HG03095 (cell line): ENCODE measurements around the gene HHIP.

Experiments used
- ATAC-seq: cut with Tn5 transposase; IDR thresholded peaks from one replicate; pipeline ENCODE4 v1.9.1; 2021; ENCODE audit warnings: moderate library complexity; ENCODE audit not compliant: unreplicated experiment

The HHIP gene, protein sequence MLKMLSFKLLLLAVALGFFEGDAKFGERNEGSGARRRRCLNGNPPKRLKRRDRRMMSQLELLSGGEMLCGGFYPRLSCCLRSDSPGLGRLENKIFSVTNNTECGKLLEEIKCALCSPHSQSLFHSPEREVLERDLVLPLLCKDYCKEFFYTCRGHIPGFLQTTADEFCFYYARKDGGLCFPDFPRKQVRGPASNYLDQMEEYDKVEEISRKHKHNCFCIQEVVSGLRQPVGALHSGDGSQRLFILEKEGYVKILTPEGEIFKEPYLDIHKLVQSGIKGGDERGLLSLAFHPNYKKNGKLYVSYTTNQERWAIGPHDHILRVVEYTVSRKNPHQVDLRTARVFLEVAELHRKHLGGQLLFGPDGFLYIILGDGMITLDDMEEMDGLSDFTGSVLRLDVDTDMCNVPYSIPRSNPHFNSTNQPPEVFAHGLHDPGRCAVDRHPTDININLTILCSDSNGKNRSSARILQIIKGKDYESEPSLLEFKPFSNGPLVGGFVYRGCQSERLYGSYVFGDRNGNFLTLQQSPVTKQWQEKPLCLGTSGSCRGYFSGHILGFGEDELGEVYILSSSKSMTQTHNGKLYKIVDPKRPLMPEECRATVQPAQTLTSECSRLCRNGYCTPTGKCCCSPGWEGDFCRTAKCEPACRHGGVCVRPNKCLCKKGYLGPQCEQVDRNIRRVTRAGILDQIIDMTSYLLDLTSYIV

DNA sequence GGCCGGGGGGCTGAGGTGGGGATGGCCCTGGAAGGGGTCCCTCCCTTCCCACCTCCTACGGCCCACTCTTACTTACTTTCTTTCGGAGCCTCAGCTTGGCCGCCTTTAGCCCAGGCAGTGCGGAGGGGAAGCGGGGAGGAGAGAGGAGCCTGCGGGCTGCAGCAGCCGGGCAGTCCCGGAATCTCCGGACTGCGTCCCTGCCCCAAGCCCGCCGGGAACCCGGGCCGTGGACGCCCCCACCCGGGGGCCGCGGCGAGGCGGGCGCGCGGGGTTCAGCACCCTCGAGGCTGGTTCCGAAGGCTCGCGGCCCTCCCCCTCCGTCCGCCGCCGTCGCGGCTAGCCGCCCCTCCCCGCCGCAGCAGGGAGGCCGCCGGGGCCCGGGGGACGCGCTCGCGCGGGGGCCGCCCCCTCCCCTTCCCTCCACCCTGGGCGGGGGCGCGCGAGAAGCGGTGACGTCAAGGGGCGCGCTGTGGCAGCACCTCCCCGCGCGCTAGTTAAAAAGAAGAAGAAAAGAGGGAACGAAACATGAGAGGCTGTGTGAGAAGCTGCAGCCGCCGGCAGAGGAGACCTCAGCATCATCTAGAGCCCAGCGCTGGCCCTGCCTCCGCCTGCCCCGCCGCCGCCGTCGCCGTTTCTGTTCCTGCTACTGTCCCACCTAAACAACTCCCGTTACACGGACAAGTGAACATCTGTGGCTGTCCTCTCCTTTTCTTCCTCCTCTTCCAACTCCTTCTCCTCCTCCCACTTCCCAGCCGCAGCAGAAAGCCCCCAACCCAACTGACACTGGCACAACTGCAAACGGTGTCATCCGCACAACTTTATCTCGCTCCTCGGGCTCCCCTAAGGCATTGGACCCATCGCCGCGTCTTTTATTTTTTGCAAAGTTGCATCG is at the start of gene HHIP:
TSS of gene HHIP (plus strand) at position 526 of the 892 bp plus-strand sequence. CDS start 520 bp downstream, outside the sequence.
- ATAC-seq, result peak; percentile 45

GRCh38 chr4:144597171-144597570 is 48.8 kb upstream of the HHIP start:
- ATAC-seq, result no peak

- ATAC-seq, result no peak
These were observed 46.3 kb upstream of the HHIP start for GRCh38 chr4:144599621-144600020.

DNA sequence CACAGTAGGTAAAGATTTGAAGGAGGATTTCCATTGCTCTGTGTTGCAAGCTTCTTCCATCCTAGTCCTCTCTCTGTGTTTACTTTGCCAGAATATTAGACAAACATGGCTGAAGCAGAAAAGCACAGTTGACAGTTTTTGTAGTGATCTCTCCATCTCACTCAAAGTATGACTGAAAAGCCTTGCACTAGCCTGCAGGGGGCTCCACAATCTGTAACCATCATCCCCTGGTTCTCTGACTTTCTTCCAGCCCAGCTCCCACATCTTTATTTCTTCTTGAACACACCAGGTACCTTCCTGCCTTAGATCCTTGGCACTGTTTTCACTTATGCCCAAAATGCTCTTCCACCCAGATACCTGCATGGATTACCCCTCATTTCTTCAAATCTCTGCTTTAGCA is 34.1 kb upstream of the HHIP start:
- ATAC-seq, result no peak

DNA sequence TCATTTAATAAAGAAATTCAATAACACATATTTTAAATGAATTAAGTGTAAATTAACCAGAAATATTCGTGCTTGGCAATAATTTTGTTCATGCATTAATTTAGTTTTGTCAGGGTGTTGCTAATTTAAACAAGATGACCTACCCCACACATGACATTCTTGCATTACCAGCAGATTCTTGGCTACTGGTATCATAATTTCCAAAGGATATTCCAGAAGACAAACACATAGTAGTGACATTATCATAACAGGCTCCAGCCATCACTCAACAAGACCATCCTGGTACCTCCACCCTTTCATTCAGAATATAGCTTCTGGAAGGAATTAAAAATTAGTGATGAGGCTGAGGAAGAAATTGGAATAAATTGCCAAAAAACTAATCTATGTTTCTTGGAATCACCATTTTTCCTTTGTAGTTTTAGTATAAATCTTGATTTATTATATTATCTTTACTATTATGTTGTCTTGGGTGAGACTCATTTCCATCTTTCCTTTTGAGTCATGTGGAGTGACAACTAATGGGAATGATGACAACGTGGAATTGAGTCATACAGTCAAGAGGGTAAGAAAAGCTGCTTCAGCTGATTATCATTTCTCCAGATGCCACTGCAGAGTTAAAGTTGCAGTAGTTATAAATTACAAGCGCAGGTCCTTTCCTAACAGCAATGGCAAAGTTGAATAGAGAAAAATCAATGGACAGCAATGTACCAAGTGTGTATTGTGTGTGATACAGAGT is 30.9 kb upstream of the HHIP start:
- ATAC-seq, result no peak

- no peak for ATAC-seq
These were observed 24.3 kb upstream of the HHIP start for GRCh38 chr4:144621681-144622080.

DNA sequence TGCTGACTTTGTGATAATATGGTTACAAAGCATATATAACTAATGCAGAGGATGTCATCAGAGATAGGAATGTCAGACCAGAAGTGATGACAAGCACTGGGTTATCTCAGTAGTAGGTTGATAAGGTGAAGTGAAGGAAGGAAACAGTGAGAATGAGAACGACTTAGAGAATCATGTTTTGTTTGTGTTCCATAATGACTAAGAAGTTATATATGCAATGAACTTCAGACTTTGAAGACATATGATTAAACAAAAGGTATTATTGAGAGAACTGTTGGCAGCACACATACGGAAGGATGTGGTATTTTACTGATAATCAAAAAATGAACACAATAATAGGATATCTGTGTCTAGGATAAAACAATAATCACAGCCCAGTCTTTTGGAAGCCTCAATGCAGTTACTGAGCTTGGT is 18.3 kb upstream of the HHIP start:
- no peak for ATAC-seq

DNA sequence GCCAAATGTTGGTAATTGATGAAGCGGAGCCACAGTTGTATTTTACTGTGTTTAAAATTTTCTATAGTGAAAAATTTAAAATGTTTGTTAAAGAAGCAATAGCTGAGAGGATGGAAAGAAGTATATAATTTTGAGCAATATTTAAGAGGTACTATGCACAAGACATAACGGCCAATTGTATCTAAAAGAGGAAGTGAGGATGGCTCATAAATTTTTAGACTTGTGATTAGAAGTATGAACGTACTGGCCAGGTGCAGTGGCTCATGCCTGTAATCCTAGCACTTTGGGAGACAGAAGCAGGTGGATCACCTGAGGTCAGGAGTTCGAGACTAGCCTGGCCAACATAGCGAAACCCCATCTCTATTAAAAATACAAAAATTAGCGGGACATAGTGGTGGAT is 12.7 kb upstream of the HHIP start:
- no peak for ATAC-seq

GRCh38 chr4:144634978-144635747 is 10.8 kb upstream of the HHIP start:
- peak; percentile 99 for ATAC-seq

DNA sequence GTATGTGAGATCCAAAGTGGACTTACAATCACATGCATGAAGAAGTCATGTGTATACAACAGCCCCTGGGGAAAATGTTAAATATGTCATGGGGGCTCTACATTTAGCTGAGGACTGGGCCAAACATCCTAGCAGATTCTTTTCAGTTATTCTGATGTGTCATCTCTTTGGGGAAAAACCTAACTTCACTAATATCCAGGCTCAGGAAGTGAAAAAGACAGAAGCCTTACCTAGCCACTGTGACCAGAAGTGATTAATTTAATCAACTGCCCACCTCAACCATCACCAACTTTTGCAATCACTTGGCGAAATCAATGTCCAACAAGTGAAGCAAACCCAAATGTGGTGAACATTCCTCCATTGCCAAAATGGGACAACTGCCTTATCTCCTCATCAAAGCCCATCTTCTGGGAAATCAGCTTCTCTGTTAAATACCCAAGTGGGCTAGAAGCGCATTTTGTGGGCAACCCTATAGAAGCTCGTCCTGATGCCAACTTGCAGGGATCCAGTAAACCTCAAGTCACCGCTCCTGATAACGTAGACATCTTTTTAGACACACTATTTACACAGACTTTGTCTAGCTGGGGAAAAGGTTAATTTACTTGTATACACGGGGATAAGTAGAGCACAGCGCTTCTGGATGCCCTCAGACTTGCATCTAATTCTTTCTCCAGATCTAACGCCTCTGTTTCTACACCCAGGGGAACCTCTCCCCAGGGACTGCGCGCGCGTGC is 1.4 kb upstream of the HHIP start:
- ATAC-seq, result no peak

DNA sequence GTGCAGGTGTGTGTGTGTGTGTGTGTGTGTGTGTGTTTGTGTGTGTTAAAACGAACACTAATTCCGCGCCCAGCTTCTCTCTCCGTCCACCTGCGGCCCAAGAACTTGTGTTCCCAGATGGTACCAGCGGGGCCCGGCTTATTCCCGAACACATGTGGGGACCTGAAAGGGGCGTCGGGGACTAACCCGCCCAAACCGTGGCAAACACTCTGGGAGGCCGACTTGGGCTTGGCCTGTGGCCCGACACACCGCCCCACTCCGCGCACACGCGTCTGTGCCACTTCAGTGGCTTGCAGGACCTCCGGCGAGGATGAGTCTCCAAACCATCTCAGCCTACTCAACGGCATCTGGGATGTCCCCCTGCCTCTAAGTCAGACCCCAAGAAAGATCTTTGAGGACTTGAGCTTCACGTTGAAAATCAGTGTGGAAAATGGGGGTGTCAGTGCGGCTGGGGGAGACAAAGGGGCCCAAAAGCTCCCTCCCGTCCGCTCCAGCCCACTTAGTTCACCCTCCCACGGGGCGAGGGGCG is 790 bp upstream of the HHIP start:
- ATAC-seq, result no peak

GRCh38 chr4:144646523-144647094 is 653 bp downstream of the HHIP start:
- ATAC-seq, result no peak

GRCh38 chr4:144647095-144647561 is 1.2 kb downstream of the HHIP start:
- ATAC-seq, result no peak

GRCh38 chr4:144647590-144647989 is 1.6 kb downstream of the HHIP start:
- ATAC-seq, result no peak

DNA sequence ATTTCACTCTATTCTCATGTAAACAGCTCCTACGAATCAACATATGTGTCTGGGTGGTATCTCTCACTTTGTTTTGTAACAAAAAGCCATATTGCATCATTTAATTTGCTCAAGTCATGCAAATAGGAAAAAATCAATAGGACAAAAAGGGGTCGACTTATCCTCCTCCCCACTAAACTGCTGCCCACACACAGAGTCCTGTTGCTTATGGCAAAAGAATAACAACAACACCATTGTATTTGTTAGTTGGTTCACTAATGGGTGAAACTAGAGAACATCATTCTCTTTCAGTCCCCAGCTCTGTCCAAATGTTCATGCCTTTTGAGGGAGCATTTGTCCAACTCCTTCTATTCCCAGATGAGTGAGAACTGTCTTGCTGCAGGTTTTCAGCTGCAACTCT is 2.1 kb downstream of the HHIP start:
- ATAC-seq, result no peak

DNA sequence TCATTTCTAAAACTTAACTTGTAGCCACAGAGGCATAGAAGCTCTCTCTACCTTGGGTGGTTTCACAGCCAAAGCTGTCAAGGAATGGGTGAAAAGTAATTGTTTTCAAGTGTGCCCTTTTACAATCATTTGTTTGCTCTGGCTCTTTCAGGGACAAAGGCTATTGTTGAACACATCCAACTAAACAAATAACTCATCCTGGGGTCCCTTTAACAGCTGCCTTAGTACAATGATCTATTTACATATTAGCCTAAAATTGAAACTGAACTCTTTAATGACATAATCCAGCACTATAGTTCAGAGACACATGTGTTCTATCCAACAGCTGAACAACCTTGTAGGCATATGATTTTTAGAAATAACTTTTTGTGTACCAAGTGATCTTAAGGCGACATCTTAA is 3.7 kb downstream of the HHIP start:
- ATAC-seq, result no peak

DNA sequence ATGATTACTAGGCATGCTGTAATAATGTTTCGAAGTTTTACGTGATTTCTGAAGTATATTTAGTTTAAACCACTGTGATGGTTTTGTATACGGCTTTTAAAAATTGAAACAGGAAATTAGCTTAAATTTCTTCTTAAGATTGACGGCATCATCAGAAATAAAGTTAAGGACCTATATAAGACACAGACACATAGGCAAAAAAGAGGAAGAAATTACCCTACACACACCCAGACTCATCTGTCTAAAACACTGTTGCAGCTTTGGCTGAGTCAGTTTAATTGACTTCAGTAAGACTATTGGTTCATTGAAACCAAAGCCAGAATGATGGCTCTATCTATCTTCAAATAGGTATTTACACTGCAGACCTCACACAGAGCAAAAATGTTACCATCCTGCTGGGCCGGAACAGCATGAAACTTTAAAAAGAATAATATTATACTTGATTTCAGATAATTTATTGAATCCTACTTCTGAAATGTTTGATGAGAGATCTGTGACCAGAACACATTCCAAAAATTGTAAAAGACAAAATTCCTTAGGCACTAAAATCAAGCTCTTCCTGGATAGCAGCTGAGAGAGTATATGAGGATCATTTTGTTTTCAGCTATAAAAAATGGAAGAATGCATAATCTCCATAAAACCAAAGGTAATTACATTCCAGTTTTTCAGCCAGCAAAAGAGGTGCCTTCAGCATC is 4.5 kb downstream of the HHIP start:
- no peak for ATAC-seq
